ENCODE measurements around the gene FOXJ1.

GRCh38 chr17:76163919-76164318 is 22.9 kb upstream of the FOXJ1 start:
- no peak for TF ChIP-seq EZH2phosphoT487 (IDR thresholded peaks at IDR 0.05; ENCODE audit: borderline replicate concordance, low read length)
- TF ChIP-seq, protein P1, sequence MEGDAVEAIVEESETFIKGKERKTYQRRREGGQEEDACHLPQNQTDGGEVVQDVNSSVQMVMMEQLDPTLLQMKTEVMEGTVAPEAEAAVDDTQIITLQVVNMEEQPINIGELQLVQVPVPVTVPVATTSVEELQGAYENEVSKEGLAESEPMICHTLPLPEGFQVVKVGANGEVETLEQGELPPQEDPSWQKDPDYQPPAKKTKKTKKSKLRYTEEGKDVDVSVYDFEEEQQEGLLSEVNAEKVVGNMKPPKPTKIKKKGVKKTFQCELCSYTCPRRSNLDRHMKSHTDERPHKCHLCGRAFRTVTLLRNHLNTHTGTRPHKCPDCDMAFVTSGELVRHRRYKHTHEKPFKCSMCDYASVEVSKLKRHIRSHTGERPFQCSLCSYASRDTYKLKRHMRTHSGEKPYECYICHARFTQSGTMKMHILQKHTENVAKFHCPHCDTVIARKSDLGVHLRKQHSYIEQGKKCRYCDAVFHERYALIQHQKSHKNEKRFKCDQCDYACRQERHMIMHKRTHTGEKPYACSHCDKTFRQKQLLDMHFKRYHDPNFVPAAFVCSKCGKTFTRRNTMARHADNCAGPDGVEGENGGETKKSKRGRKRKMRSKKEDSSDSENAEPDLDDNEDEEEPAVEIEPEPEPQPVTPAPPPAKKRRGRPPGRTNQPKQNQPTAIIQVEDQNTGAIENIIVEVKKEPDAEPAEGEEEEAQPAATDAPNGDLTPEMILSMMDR (IDR thresholded peaks at IDR 0.05; ENCODE audit: low read depth, low read length, poor library complexity, severe bottlenecking): no peak
